Activated T-helper 17 cell treated with anti-CD3 and anti-CD28 coated beads, Interleukin-2, amount 50 U/mL, for 72 hours (primary cell): Measurements from ENCODE around the gene RHEBL1. TPM values are rescaled to one million over a fixed set of nuclear protein-coding genes. Genes with fewer than 3 reads are reported as not detected.
A peak's percentile ranks its signal among the peaks of the same experiment; 100 is the strongest.
"Not testable (repeated sequence)": the region's sequence is repeated elsewhere in the genome, so short reads cannot be mapped to it uniquely, and the experiment has no call there.

Experiments
- ATAC-seq: fragments of 150-1000 bp; cut with Tn5 transposase; replicated peaks from 2 replicates; pipeline ENCODE4 v1.10.0; 2021; ENCODE audit warnings: mild to moderate bottlenecking, moderate library complexity
- H3K27ac Mint-ChIP-seq: one replicate; pipeline ENCODE4 v1.8.0; 2022; ENCODE audit warnings: mixed read lengths
- H3K27me3 Mint-ChIP-seq: one replicate; pipeline ENCODE4 v1.8.0; 2022; ENCODE audit warnings: mixed read lengths
- H3K36me3 Mint-ChIP-seq: one replicate; pipeline ENCODE4 v1.8.0; 2022; ENCODE audit warnings: low read depth, mild to moderate bottlenecking, mixed read lengths
- H3K4me1 Mint-ChIP-seq: one replicate; pipeline ENCODE4 v1.8.0; 2022; ENCODE audit warnings: mixed read lengths
- H3K4me3 Mint-ChIP-seq: one replicate; pipeline ENCODE4 v1.8.0; 2022; ENCODE audit warnings: mild to moderate bottlenecking, mixed read lengths
- H3K9me3 Mint-ChIP-seq: one replicate; pipeline ENCODE4 v1.8.0; 2022; ENCODE audit warnings: mixed read lengths
- total RNA-seq, 2 donors: library from RNA; stranded (reverse); gene quantifications; one replicate each; pipeline ENCODE4 v1.2.3, GENCODE V29; 2022

Gene RHEBL1
- total RNA-seq, 2 donors from 2014 or later, result 12.2 to 19.3 TPM

GRCh38 chr12:49066120-49066519 is 3.7 kb downstream of the RHEBL1 start:
- H3K9me3 Mint-ChIP-seq, result no peaks in the 10 kb centered on the region
- peaks cover 21% of the 10 kb centered on the region for H3K4me1 Mint-ChIP-seq
- H3K4me3 Mint-ChIP-seq, result no peak overlapping the region
- no peaks in the 10 kb centered on the region for H3K27me3 Mint-ChIP-seq
- ATAC-seq, result no peak
- peaks cover 33% of the 10 kb centered on the region for H3K36me3 Mint-ChIP-seq
- H3K27ac Mint-ChIP-seq, result no peak overlapping the region

GRCh38 chr12:49064767-49065152 is 5.0 kb downstream of the RHEBL1 start:
- H3K4me3 Mint-ChIP-seq, result no peak overlapping the region
- no peaks in the 10 kb centered on the region for H3K9me3 Mint-ChIP-seq
- no peak for ATAC-seq
- H3K4me1 Mint-ChIP-seq, result peaks cover 18% of the 10 kb centered on the region
- no peak overlapping the region for H3K27ac Mint-ChIP-seq
- no peaks in the 10 kb centered on the region for H3K27me3 Mint-ChIP-seq
- peaks cover 33% of the 10 kb centered on the region for H3K36me3 Mint-ChIP-seq

GRCh38 chr12:49061916-49062315 is 7.9 kb downstream of the RHEBL1 start:
- H3K4me1 Mint-ChIP-seq, result peaks cover 29% of the 10 kb centered on the region
- not testable (repeated sequence) for H3K9me3 Mint-ChIP-seq, H3K27ac Mint-ChIP-seq, H3K27me3 Mint-ChIP-seq, ATAC-seq
- H3K4me3 Mint-ChIP-seq, result peak overlapping the region; percentile 95
- H3K36me3 Mint-ChIP-seq, result peaks cover 53% of the 10 kb centered on the region

GRCh38 chr12:49061157-49061650 is 8.6 kb downstream of the RHEBL1 start:
- ATAC-seq, result peak; percentile 1
- Mint-ChIP-seq H3K27ac (peak overlapping the region; percentile 93), H3K4me1 (peaks cover 36% of the 10 kb centered on the region), H3K4me3 (peak overlapping the region; percentile 95), H3K36me3 (peaks cover 48% of the 10 kb centered on the region), H3K27me3 (no peaks in the 10 kb centered on the region), H3K9me3 (no peaks in the 10 kb centered on the region)

- Mint-ChIP-seq H3K27ac (peak within 1 kb of the TSS; percentile 93), H3K4me3 (peak within 1 kb of the TSS; percentile 96), H3K36me3 (peaks cover 48% of the 10 kb centered on the region), H3K4me1 (peaks cover 43% of the 10 kb centered on the region), H3K27me3 (no peaks in the 10 kb centered on the region), H3K9me3 (no peaks in the 10 kb centered on the region)
- ATAC-seq, result peak; percentile 75
Observed at GRCh38 chr12:49060237-49061156, 9.3 kb downstream of the RHEBL1 start, which contains the start of gene KMT2D. Gene KMT2D, minus strand, starts transcription at chr12:49060794. Its CDS starts 5,470 bp downstream, at chr12:49055324.

GRCh38 chr12:49059299-49060171 is 10.2 kb downstream of the RHEBL1 start:
- H3K36me3 Mint-ChIP-seq, result peaks cover 50% of the 10 kb centered on the region
- peak overlapping the region; percentile 79 for H3K27ac Mint-ChIP-seq
- H3K4me3 Mint-ChIP-seq, result peak overlapping the region; percentile 96
- peaks cover 53% of the 10 kb centered on the region for H3K4me1 Mint-ChIP-seq
- H3K27me3 Mint-ChIP-seq, result no peaks in the 10 kb centered on the region
- no peaks in the 10 kb centered on the region for H3K9me3 Mint-ChIP-seq
- ATAC-seq, result peak; percentile 14

GRCh38 chr12:49059045-49059298 is 10.8 kb downstream of the RHEBL1 start:
- ATAC-seq, result no peak
- Mint-ChIP-seq H3K27me3 (no peaks in the 10 kb centered on the region), H3K9me3 (no peaks in the 10 kb centered on the region), H3K27ac (peak overlapping the region; percentile 79), H3K36me3 (peaks cover 52% of the 10 kb centered on the region), H3K4me1 (peaks cover 50% of the 10 kb centered on the region), H3K4me3 (peak overlapping the region; percentile 96)

GRCh38 chr12:49058366-49059044 is 11.3 kb downstream of the RHEBL1 start:
- peak overlapping the region; percentile 96 for H3K4me3 Mint-ChIP-seq
- H3K9me3 Mint-ChIP-seq, result no peaks in the 10 kb centered on the region
- no peaks in the 10 kb centered on the region for H3K27me3 Mint-ChIP-seq
- no peak for ATAC-seq
- peaks cover 54% of the 10 kb centered on the region for H3K36me3 Mint-ChIP-seq
- H3K27ac Mint-ChIP-seq, result peak overlapping the region; percentile 79
- peaks cover 46% of the 10 kb centered on the region for H3K4me1 Mint-ChIP-seq

- H3K4me1 Mint-ChIP-seq, result peaks cover 46% of the 10 kb centered on the region
- no peaks in the 10 kb centered on the region for H3K9me3 Mint-ChIP-seq
- no peaks in the 10 kb centered on the region for H3K27me3 Mint-ChIP-seq
- no peak for ATAC-seq
- H3K36me3 Mint-ChIP-seq, result peaks cover 60% of the 10 kb centered on the region
- H3K4me3 Mint-ChIP-seq, result peak overlapping the region; percentile 96
- H3K27ac Mint-ChIP-seq, result peak overlapping the region; percentile 79
Observed at GRCh38 chr12:49057888-49058287, 11.9 kb downstream of the RHEBL1 start.

GRCh38 chr12:49055978-49056754 is 13.6 kb downstream of the RHEBL1 start:
- H3K27me3 Mint-ChIP-seq, result no peaks in the 10 kb centered on the region
- no peaks in the 10 kb centered on the region for H3K9me3 Mint-ChIP-seq
- H3K4me1 Mint-ChIP-seq, result peaks cover 48% of the 10 kb centered on the region
- H3K4me3 Mint-ChIP-seq, result peak overlapping the region; percentile 96
- peaks cover 77% of the 10 kb centered on the region for H3K36me3 Mint-ChIP-seq
- peak; percentile 74 for ATAC-seq
- peak overlapping the region; percentile 79 for H3K27ac Mint-ChIP-seq

- Mint-ChIP-seq H3K27ac (peak overlapping the region; percentile 79), H3K36me3 (peaks cover 88% of the 10 kb centered on the region), H3K4me1 (peaks cover 46% of the 10 kb centered on the region), H3K4me3 (no peak overlapping the region), H3K9me3 (no peaks in the 10 kb centered on the region), H3K27me3 (no peaks in the 10 kb centered on the region)
- no peak for ATAC-seq
Observed at GRCh38 chr12:49055092-49055491, 14.7 kb downstream of the RHEBL1 start.

- H3K36me3 Mint-ChIP-seq, result peaks cover 92% of the 10 kb centered on the region
- H3K4me3 Mint-ChIP-seq, result no peak overlapping the region
- no peaks in the 10 kb centered on the region for H3K9me3 Mint-ChIP-seq
- peaks cover 46% of the 10 kb centered on the region for H3K4me1 Mint-ChIP-seq
- no peaks in the 10 kb centered on the region for H3K27me3 Mint-ChIP-seq
- no peak for ATAC-seq
- peak overlapping the region; percentile 79 for H3K27ac Mint-ChIP-seq
Observed at GRCh38 chr12:49054524-49054923, 15.3 kb downstream of the RHEBL1 start.

- peaks cover 46% of the 10 kb centered on the region for H3K4me1 Mint-ChIP-seq
- ATAC-seq, result no peak
- no peak overlapping the region for H3K27ac Mint-ChIP-seq
- H3K9me3 Mint-ChIP-seq, result no peaks in the 10 kb centered on the region
- peaks cover 92% of the 10 kb centered on the region for H3K36me3 Mint-ChIP-seq
- H3K4me3 Mint-ChIP-seq, result no peak overlapping the region
- no peaks in the 10 kb centered on the region for H3K27me3 Mint-ChIP-seq
Observed at GRCh38 chr12:49054096-49054495, 15.7 kb downstream of the RHEBL1 start.
